Kidney capillary endothelial cell (primary cell): Measurements from ENCODE around the gene SGSH.
"Not testable (repeated sequence)": the region's sequence is repeated elsewhere in the genome, so short reads cannot be mapped to it uniquely, and the experiment has no call there.

Experiments used
- DNase-seq: peaks from one replicate; pipeline ENCODE4 v3.0.0-alpha.2; 2018; ENCODE audit warnings: low spot score

SGSH gene

GRCh38 chr17:80210348-80211108 is 9.6 kb downstream of the SGSH start:
- DNase-seq, result no peak

GRCh38 chr17:80209765-80210164 is 10.4 kb downstream of the SGSH start:
- no peak for DNase-seq

GRCh38 chr17:80208050-80208449 is 12.1 kb downstream of the SGSH start:
- no peak for DNase-seq

- DNase-seq, result no peak
Observed at GRCh38 chr17:80205811-80206210, 14.3 kb downstream of the SGSH start.

- no peak for DNase-seq
Observed at GRCh38 chr17:80204626-80205468, 15.3 kb downstream of the SGSH start.

GRCh38 chr17:80203471-80203963 is 16.6 kb downstream of the SGSH start:
- DNase-seq, result no peak

DNA sequence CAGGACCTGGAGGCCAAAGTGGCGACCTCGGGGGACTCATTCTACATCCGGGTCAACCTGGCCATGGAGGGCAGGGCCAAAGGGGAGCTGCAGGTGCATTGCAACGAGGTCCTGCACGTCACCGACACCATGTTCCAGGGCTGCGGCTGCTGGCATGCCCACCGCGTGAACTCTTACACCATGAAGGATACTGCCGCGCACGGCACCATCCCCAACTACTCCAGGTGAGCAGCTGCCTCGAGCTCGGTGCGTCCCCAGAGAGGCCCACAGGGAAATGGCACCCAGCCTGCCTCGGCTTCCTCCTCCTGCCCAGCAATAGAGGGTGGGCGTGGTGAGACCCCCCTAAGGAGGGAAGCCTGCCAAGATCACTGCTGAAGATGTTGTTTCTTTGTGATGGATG is 17.9 kb downstream of the SGSH start:
- DNase-seq, result no peak

- DNase-seq, result no peak
Observed at GRCh38 chr17:80201446-80201845, 18.7 kb downstream of the SGSH start.

DNA sequence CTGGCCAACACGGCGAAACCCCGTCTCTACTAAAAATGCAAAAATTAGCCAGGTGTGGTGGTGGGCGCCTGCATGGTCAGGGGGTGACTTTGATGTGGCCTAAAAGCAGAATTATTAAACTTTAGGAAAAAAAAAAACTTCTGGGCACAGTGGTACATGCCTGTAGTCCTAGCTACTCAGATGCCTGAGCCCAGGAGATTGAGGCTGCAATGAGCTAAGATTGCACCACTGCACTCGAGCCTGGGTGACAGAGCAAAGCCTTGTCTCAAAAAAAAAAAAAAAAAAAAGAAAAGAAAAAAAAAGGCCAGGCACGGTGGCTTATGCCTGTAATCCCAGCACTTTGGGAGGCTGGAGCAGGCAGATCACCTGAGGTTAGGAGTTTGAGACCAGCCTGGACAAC is 20.8 kb downstream of the SGSH start:
- DNase-seq, result not testable (repeated sequence)

DNA sequence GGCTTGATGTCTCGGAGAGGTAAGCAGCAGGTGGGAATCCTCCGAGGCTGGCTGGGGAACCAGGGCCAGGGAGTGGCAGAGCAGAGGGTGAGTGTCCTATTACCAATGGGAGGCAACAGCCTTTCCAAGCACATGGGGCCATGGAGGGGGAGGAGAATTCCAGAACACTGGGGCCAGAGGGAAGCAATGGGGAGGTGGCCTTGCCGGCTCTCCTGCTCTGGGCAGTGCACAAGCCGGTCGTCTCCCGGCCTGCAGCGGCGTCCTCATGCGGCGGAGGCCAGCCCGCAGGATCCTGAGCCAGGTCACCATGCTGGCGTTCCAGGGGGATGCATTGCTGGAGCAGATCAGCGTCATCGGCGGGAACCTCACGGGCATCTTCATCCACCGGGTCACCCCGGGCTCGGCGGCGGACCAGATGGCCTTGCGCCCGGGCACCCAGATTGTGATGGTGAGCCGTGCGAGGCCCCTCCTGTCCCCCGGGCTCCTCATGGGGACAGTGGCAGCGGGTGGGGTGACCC is 21.9 kb downstream of the SGSH start:
- no peak for DNase-seq

DNA sequence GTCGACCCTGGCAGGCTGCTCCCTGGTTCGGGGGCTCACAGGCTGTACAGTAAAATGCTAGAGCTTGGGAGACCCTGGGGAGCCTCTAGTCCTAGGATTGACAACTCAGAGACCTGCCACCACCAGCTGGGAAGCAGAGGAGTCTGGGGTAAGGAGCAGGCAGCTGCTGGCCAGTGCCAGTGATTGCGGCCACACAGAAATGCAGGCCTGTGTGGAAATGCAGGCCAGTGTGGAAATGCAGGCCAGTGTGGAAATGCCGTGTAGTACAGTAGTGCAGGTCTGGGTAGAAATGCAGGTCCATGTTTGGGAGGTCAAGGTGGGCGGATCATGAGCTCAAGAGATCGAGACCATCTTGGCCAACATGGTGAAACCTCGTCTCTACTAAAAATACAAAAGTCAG is 23.5 kb downstream of the SGSH start:
- DNase-seq, result no peak

DNA sequence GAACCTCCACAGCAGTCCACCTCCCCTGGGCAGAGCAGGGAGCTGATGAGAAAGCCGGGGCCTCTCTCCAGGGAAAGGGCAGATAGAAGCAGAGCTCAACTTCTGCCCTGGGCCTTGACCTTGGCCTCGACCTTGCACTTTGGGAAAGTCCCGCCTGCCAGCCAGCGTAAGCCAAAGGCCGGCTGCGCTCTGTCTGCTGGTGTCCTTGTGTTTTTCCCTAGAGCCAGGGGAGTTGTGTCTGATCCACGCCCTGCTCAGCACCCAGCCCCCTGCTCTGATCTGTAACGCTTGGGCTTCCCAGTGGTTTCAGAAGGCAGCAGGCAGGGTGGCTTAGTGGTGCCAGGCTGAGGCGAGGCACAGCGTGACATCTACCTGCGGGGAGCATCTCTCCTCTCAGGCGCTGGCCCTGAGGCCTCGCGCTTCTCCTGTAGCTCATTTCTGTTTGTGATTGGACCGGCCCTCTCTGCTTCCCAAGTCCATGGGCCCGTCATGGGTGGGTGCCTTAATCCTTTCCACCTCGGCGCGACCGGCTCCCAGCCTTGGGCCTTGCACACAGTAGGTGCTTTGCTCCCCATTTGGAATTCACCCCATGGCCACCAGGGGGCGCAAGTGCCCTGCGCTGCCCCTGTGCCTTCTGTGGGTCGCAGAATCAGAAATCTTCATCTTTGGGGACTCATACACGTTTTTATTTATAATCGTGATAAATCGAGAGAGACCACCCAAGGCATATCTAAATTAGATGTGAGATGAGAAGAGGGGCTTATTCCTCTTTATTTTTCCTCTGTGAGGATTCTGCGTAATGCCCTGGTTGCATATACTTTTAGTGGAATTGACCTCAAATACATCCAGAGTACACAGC is 24.2 kb downstream of the SGSH start:
- no peak for DNase-seq

- DNase-seq, result no peak
Observed at GRCh38 chr17:80195141-80195540, 25.0 kb downstream of the SGSH start.

DNA sequence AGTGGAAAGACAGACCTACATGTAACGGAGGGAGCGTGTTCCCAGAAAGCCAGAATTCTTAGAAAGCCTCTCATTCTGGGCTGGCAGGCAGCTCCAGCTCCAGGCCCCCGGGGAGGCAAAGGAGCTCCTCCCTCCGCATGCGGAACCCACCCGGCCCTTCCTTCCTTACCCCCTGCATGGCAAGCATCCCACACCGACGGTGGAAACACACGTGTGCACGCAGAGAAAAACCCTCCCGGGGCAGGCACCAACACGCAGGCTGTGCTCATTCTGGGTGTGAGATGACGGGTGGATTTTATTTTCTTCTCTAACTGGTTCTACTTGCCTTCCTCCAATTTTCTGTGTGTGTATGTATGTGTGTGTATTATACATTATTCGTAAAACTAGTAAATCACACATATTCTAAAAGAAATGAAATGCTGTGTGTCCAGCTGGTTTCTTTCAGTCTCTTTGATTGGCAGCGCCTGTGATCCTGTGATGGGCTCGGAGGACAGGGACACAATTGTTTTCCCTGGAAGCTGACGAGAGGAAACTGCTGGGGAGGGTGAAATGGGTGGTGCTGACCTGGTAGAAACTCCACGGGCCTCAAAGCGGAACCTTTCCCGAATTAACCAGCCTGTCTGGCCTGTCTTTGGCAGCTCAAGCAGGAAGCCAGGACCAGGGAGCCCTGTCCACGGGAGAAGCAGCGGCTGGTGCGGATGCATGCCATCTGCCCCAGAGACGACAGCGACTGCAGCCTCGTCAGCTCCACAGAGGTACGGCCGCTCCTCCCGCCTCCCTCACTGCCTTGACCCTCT is 28.1 kb downstream of the SGSH start:
- no peak for DNase-seq

DNA sequence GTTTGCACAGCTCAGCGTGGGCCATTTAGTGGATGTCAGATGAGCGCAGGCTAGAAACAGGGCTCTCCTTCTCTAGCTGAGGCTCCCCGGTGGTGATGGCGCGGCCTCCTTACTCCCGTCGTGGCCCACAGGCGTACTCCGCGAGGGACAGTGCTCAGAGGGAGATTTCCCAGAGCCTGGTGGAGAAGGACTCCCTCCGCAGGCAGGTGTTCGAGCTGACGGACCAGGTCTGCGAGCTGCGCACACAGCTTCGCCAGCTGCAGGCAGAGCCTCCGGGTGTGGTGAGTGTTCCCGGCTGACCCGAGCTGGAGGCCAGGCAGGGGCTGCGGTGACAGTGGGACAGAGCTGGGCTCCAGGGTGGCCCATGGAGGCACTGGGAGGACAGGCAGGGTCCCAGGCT is 28.9 kb downstream of the SGSH start:
- no peak for DNase-seq

DNA sequence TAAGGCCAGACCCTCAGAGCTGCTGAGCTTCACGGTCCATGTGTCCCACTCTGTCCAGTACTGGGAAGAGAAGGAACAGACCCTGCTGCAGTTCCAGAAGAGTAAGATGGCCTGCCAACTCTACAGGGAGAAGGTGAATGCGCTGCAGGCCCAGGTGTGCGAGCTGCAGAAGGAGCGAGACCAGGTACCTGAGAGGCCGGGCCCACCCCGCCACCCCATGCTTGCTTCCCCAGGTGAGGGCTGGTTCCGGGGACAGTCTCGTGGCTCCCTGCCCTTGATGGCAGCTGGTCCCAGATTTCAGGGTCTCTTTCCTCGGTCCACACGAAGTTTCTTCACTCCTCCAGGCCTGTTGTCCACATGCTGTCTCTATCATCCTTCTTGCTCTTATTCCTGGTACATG is 29.4 kb downstream of the SGSH start:
- DNase-seq, result no peak

DNA sequence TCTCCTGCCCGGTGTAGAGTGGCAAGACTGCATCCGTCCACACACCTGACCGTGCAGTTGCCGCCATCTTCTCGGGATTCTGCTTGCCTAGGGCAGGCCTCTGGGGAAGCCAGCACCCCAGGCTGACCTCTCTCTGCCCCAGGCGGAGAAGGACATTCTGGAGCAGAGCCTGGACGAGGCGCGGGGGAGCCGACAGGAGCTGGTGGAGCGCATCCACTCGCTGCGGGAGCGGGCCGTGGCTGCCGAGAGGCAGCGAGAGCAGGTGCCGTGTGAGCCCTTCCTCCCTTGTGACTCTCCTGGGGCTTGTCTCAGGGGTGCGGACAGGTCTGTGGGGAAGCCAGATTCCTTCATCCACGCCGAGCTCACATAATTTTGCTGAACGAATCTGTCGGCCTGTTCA is 30.5 kb downstream of the SGSH start:
- no peak for DNase-seq

DNA sequence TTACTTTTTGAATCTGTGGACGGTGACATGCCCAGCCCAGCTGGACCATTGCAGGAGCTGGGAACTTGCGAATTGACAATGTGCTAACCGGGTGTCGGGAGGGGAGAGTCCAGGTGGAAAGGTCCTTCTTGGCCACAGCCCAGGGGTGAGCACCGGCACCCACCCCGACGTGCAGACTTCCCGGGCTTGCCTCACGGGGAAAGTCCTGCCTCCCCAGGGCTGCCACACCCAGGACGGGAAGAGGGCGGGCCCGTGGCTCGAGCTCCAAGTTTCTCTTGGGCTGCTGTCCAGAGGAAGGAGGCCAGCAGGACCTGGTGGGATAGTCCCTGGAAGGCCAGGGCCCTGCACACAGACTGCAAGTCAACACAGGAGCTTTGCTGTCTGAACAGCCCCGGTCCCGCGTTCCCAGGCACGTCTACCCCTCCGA is 32.6 kb downstream of the SGSH start:
- no peak for DNase-seq

DNA sequence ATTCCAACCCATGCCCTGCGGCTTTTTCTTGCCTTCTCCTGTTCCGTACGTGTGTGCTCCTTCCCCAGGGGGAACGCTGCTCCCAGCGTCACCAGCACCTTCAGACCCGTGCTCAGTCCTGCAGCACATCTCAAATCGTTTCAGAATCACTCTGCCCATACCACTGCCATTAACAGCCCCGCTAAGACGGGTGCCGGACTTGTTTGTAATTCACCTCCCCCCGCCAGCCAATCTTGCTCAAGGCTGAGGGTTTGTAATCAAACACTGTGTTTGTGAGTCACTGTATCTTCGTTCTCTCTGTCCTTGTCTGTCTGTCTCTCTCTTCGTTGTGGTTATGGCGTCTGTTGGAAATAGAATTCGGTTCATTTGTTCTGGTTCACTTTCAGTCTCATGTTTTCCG is 33.0 kb downstream of the SGSH start:
- DNase-seq, result no peak

DNA sequence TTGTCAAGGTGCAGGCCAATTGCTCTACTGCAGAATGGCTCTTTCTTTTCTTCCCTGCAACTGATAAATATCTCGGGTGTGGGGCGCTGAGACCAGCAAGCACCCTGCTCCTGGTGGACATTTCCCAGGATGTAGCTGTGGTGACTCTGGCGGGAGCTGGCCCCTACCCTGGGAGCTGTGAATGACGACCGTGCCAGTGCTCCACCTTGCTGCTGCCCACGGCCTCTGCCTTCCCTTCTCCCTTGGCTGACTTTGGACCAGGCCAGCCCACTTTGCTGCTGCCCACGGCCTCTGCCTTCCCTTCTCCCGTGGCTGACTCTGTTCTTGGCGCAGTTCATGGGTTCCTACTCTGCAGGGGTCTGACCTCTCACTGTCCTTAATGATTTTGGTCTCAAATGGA is 34.2 kb downstream of the SGSH start:
- no peak for DNase-seq

- DNase-seq, result no peak
Observed at GRCh38 chr17:80184423-80184714, 35.8 kb downstream of the SGSH start.
